Esophagus (tissue), 2 donors: ENCODE results near the gene SPATA12. TPM values are rescaled to one million over a fixed set of nuclear protein-coding genes. Genes with fewer than 3 reads are reported as not detected.
A peak's percentile ranks its signal among the peaks of the same experiment; 100 is the strongest.

ENCODE experiments used
- H3K27ac ChIP-seq, 2 donors: one replicate each; pipeline ENCODE4 v1.5.1; 2013; ENCODE audit warnings: low read depth in 2 of 2, mild to moderate bottlenecking in 2 of 2, inconsistent platforms in 1 of 2, low read length in 1 of 2, moderate library complexity in 1 of 2
- H3K27me3 ChIP-seq, 2 donors: one replicate each; pipeline ENCODE4 v1.6.1; 2013; ENCODE audit warnings: low read length in 2 of 2, control low read depth in 1 of 2, mild to moderate bottlenecking in 1 of 2; ENCODE audit not compliant: insufficient read depth in 2 of 2, control insufficient read depth in 1 of 2
- H3K36me3 ChIP-seq, 2 donors: one replicate each; pipeline ENCODE4 v1.6.1; 2013; ENCODE audit warnings: low read length in 1 of 2; ENCODE audit not compliant: control insufficient read depth in 2 of 2, insufficient read depth in 2 of 2
- H3K4me1 ChIP-seq, 2 donors: one replicate each; pipeline ENCODE4 v1.6.1; 2013; ENCODE audit warnings: low read length in 1 of 2; ENCODE audit not compliant: control insufficient read depth in 2 of 2, insufficient read depth in 2 of 2
- H3K4me3 ChIP-seq, 2 donors: one replicate each; pipeline ENCODE4 v1.5.1; 2013; ENCODE audit warnings: low read length in 2 of 2, mild to moderate bottlenecking in 2 of 2, low read depth in 1 of 2, moderate library complexity in 1 of 2
- H3K9me3 ChIP-seq, 2 donors: one replicate each; pipeline ENCODE4 v1.6.1; 2013; ENCODE audit warnings: mild to moderate bottlenecking in 2 of 2, low read depth in 1 of 2, low read length in 1 of 2, moderate library complexity in 1 of 2; ENCODE audit not compliant: control insufficient read depth in 2 of 2, insufficient read depth in 1 of 2
- WGBS, 2 donors: extraction: QIAGEN DNeasy Blood & Tissue Kit; methylation state at CpG; one replicate each; pipeline ENCODE4 v1.1.7; 2013; 5-methylcytosine and 5-hydroxymethylcytosine counted together
- polyA plus RNA-seq, 2 donors: library from polyadenylated mRNA; stranded (reverse); fragments of 200-250 nt; gene quantifications; one replicate each; pipeline ENCODE4 v1.2.3, GENCODE V29; 2013
- donor health status: healthy with polysubstance abuse.
- donor health status: Bipolar disorder and iron deficiency.

Gene SPATA12
- polyA plus RNA-seq, 2 donors, result 0.02 to 0.05 TPM

DNA sequence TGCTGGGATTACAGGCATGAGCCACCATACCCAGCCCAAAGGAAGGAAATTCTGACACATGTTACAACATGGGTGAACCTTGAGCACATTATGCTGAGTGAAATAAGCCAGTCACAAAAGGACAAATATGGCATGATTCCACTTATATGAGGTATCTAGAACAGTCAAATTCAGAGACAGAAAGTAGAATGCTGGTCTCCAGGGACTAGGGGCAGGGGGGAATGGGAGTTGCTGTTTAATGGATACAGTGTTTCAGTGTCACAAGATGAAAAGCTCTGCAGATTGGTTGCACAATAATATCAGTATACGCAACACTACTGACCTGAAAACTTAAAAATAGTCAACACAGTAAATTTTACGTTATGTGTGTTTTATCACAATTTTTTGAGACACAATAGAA is 4.1 kb downstream of the SPATA12 start:
- peaks cover 3 to 18% of the 10 kb centered on the region in 2 donors for H3K4me1 ChIP-seq

DNA sequence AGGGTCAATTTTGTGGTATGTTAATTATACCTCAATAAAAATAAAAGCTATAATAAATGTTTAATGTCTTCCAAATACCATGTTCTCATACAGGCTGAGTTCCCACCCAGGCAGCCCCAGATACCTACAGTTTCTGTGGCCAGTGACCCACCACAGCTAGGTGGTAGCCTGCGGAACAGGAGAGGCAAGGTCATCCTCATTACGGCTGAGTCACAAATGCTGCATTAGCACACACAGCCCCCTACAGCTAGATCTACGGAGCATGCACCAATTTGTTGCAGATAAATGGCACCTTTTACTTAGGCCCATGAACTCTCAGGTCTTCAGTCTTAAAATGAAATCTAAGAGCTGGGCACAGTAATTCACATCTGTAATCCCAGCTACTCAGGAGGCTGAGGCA is 5.1 kb downstream of the SPATA12 start:
- no peaks in the 10 kb centered on the region for H3K9me3 ChIP-seq
- no peaks in the 10 kb centered on the region for H3K36me3 ChIP-seq
- WGBS, 2 donors, result 86 to 97% methylated on average over 3 of the region's 3 CpGs
- no peak overlapping the region for H3K27ac ChIP-seq
- no peaks in the 10 kb centered on the region for H3K27me3 ChIP-seq
- H3K4me3 ChIP-seq, result no peak overlapping the region
- H3K4me1 ChIP-seq, result peaks cover 3 to 18% of the 10 kb centered on the region in 2 donors

More for the DNA sequence above, 4.1 kb downstream of the SPATA12 start:
- Histone ChIP-seq H3K27ac (peak overlapping the region in 1 of 2 donors; percentile 8), H3K36me3 (no peaks in the 10 kb centered on the region), H3K4me3 (no peak overlapping the region), H3K9me3 (no peaks in the 10 kb centered on the region), H3K27me3 (no peaks in the 10 kb centered on the region)
- 89 to 92% methylated on average over 2 of the region's 2 CpGs for WGBS, 2 donors

DNA sequence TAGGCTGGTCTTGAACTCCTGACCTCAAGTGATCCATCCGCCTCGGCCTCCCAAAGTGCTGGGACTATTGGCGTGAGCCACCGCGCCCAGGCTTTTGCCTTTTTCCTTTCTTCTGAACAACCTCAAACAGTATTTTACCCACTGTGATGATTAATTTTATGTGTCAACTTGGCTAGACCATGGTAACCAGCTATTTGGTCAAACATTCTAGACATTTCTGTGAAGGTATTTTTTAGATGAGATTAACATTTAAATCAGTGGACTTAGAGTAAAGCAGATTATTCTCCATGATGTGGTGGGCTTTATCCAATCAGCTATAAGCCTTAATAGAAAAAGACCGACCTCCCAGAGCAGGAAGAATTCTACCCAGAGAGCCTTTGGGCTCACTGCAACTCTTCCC is 6.0 kb downstream of the SPATA12 start:
- no peak overlapping the region for H3K27ac ChIP-seq
- no peaks in the 10 kb centered on the region for H3K27me3 ChIP-seq
- no peaks in the 10 kb centered on the region for H3K36me3 ChIP-seq
- H3K9me3 ChIP-seq, result no peaks in the 10 kb centered on the region
- H3K4me1 ChIP-seq, result peaks cover 3 to 18% of the 10 kb centered on the region in 2 donors
- 95 to 98% methylated on average over 6 of the region's 6 CpGs for WGBS, 2 donors
- no peak overlapping the region for H3K4me3 ChIP-seq

DNA sequence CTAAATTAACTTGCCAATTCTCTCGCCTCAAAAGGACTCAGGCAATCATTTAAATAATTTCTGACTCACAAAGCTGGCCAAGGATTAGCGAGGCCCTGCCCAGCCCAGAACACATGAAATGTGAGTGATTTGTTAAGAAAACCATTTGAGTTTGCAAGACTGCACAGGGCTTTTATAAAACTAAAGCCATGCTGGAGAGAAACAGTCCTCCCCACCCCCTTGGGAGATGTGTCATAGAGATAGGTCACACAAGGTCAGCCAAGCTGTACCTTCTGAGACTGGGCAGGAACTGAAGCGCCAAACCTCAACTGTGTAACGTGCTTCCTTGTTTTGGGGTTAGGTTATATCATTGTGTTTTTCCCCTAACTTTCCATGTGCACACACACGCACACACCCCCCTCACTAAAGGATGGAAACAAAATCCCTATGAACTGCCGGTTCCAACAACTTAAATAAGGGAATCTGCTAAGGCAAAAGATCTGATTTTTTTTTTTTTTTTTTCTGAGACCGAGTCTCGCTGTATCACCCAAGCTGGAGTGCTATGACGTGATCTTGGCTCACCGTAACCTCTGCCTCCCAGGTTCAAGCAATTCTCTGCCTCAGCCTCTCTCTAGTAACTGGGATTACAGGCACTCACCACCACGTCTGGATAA is 8.1 kb downstream of the SPATA12 start:
- 16 to 39% methylated on average over 11 of the region's 11 CpGs for WGBS, 2 donors
- H3K4me3 ChIP-seq, result peak overlapping the region in 1 of 2 donors; percentile 6

DNA sequence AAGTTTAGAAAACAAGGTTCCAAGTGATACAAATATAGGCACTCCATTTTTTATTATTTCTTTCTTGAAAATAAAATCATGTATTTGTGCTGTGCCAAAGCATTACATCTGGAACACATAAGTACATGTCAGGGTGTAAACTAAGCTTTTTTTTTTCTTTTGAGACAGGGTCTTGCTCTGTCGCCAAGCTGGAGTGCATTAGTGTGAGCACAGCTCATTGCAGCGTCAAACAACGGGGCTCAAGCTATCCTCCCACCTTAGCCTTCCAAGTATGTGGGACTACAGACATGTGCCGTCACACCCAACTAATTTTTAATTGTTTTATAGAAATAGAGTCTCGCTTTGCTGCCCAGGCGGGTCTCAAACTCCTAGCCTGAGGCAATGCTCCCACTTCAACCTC is 9.0 kb downstream of the SPATA12 start:
- no peaks in the 10 kb centered on the region for H3K36me3 ChIP-seq
- H3K4me3 ChIP-seq, result no peak overlapping the region
- WGBS, 2 donors, result 35 to 45% methylated on average over 6 of the region's 6 CpGs
- no peaks in the 10 kb centered on the region for H3K27me3 ChIP-seq
- no peaks in the 10 kb centered on the region for H3K9me3 ChIP-seq
- H3K4me1 ChIP-seq, result peaks cover 0 to 2% of the 10 kb centered on the region in 2 donors
- H3K27ac ChIP-seq, result peak overlapping the region in 1 of 2 donors; percentile 78

More for the DNA sequence above, 8.1 kb downstream of the SPATA12 start:
- Histone ChIP-seq H3K9me3 (no peaks in the 10 kb centered on the region), H3K4me1 (peaks cover 3 to 6% of the 10 kb centered on the region in 2 donors), H3K27me3 (no peaks in the 10 kb centered on the region), H3K27ac (peak overlapping the region; percentile 78 to 89), H3K36me3 (no peaks in the 10 kb centered on the region)

DNA sequence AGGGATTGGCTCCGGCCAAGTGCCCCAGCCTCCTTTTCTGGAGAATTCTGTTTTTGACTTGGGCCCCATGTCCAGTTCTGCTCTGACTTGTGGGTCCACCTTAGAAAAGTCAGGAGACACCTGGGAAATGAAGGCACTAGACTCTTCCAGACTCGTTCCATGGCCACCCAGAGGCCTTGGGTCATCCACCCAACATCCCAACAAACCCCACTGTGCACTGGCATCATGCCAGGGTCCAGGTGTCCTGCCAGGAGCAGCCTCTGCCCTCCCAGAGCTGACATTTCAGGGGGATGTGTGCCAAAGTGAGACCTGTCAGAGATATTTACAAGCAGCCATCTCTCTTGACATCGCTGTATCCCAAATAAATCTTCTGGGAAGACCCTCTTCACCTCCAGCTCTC is 13.2 kb downstream of the SPATA12 start:
- Histone ChIP-seq H3K36me3 (no peaks in the 10 kb centered on the region), H3K27ac (no peak overlapping the region), H3K4me1 (peaks cover 0 to 6% of the 10 kb centered on the region in 2 donors), H3K27me3 (no peaks in the 10 kb centered on the region), H3K4me3 (no peak overlapping the region), H3K9me3 (no peaks in the 10 kb centered on the region)
- 88 to 97% methylated on average over 3 of the region's 3 CpGs for WGBS, 2 donors

DNA sequence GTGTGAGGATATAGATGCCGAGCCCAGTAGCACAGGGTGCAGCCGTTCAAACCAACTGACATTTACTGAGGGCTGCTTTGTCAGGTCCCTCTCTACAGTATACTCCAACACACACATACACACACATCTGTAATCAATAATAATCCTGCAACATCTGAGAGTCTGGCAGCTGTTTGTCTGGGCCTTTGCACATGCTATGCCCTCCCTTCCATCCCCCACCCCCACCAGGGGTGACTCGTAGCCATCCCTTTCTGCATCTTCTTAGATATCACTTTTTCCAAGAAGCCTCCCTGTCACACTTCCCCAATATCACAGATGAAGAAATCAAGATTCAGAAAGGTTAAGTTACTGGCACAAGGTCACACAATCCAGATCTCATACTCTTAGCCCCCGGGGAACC is 13.7 kb downstream of the SPATA12 start:
- no peak overlapping the region for H3K4me3 ChIP-seq
- WGBS, 2 donors, result 90 to 93% methylated on average over 4 of the region's 4 CpGs
- H3K9me3 ChIP-seq, result no peaks in the 10 kb centered on the region
- H3K4me1 ChIP-seq, result peaks cover 0 to 6% of the 10 kb centered on the region in 2 donors
- no peaks in the 10 kb centered on the region for H3K36me3 ChIP-seq
- H3K27ac ChIP-seq, result no peak overlapping the region
- no peaks in the 10 kb centered on the region for H3K27me3 ChIP-seq

DNA sequence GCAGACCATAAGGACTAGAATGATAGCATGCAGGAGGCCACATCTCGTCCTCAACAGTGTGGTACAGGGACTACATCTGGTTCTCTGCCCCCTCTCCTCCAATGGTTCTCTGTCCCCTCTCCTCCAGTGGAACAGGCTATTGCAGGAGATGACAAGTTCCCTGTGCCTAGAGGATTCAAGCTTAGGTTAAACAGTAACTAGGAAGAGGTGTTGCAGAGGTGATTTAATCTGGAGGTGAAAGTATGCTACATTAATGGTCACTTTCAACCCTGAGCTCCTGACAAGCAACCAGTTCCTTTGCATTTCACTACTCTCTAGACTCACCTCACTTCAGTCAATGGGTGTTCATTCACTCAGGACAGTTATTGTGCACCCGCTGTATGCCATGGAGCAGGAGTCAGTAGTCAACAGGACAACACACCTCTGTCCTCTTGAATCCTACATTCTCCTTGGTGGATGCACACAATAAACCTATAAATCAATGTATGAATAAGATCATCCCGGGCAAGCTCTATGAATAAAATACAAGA is 16.0 kb downstream of the SPATA12 start:
- Histone ChIP-seq H3K27ac (no peak overlapping the region), H3K36me3 (no peaks in the 10 kb centered on the region), H3K4me3 (no peak overlapping the region), H3K27me3 (no peaks in the 10 kb centered on the region), H3K9me3 (no peaks in the 10 kb centered on the region), H3K4me1 (peaks cover 0 to 6% of the 10 kb centered on the region in 2 donors)
- WGBS, 2 donors, result 92 to 93% methylated on average over 3 of the region's 3 CpGs

DNA sequence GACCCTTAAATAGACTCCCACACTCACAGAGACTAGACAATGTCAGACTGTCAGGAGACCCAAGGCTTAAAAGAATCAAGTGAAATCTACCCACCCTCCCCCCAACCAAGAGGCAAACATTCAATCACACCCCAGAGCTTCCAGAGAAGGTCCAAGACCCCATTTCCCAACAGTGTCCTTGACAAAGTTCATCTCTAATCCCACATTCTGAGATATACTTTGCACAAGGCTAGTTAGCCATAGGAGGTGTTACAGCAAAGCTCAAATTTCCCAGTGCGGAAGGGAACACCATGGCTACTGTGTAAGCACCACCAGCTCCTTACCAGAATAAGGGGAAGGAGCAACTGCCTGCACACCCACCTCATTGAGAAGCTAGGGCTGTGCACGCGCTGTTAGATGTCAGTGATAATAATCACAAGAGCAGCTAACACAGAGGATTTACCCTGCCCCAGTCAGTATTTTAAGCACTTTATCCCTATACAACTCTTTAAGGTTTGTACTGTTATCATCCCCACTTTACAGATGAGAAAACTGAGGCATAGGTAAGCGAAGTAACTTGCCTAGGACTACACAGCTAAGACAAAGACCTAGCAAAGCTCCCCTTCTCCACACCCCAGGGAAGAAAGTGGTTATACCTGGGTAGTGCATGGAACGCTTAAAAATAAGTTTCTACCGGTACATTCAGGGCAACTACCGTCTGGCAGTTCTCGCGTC is 17.3 kb downstream of the SPATA12 start:
- no peaks in the 10 kb centered on the region for H3K9me3 ChIP-seq
- H3K36me3 ChIP-seq, result no peaks in the 10 kb centered on the region
- WGBS, 2 donors, result 39 to 42% methylated on average over 9 of the region's 9 CpGs
- peak overlapping the region; percentile 65 to 78 for H3K4me3 ChIP-seq
- H3K4me1 ChIP-seq, result peaks cover 0 to 6% of the 10 kb centered on the region in 2 donors
- no peaks in the 10 kb centered on the region for H3K27me3 ChIP-seq
- H3K27ac ChIP-seq, result peak overlapping the region; percentile 73 to 75
